ENCODE data around the gene FOXP1.

FOXP1 gene

DNA sequence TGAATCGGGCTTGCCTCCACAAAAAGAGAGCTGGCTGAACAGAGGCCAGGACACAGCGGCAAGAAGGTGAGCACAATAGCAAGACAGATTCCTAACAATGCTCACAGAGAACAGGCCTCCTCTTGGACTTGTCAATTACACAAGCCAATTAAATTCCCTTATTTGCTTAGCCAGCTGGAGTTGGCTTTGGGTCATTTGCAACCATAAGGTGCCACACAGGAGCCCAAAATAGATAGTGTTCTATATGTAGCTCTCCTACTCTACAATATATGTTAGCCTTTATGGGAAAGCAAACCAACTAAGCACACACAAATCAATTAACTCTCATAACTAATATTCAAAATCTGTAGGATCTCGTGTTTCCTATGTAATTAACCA is 335.6 kb downstream of the FOXP1 start:
- DNase-seq, result no peak

DNA sequence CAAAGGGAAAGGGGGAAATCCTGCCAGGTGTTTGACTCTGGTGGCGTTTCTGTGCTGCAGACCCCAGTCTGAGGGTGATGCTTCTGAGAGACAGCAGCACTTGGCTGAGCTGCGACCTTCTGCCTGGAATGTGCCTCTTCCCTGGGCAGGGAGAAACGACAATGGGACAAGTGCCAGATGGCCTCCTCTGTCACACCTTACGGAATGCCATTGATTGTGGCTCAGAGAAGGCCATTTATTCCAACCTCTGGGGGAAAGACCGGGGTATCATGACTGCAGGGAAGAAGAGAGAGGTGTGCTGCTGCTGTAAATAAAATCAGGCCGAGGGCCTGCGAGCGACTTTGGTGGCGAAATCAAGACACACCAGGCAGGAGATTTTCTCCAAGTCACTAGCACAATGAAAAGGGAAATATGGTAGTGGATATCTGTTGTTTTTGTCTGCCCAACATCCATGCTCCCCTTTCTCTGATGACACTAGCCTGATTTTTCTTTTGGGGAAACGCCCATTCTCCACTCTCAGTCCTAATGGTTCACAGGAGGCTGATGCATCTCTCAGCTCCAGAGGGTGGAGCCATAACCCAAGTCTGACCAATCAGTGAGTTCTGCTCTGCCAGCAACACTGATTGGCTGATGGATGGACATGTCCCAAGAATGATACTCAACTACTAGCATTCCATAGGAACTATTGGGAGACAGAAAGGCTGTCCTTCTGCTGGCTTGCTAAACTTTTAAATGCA is 336.1 kb downstream of the FOXP1 start:
- no peak for DNase-seq

DNA sequence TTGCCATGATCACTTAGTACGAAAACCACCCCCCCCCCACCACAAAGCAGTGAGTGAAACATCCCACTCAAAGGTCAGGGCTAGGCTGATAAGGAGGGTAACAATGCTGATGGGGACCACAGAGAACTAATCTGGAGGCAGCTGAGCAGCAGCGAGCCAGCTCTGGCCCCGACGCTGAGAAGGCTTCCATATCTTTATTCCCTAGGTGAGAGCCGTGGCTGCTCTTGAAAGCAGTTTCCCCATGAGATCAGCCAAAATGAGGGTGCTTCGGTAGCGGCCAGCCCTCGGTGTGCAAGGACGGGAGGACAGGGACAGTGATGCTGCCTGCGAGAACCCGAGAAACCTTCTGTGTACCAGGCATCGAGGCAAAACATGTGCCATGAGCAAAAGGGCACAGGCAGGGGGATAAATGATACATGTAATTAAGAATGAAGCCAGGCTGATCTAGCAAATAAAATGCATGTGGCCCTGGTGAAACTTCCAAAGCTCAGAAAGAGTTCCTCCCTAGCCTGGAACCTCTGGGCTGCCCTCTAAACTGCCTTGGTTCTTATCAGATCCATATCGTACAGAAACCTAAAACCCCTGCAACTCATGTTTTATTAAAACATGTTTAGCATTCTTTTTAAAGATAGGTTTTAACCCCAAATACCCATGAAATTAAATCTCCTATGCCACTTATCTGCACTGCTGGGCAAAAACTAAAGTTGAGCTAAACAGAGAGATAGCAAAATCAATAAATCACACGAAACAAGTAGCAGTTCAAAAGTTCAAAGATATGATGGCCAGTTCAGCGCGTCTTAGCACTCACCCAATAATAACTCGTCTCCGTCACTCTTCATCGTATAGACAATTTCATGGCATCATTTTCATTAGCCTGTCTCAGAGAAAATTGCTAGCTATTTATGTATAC is 337.3 kb downstream of the FOXP1 start:
- DNase-seq, result no peak

DNA sequence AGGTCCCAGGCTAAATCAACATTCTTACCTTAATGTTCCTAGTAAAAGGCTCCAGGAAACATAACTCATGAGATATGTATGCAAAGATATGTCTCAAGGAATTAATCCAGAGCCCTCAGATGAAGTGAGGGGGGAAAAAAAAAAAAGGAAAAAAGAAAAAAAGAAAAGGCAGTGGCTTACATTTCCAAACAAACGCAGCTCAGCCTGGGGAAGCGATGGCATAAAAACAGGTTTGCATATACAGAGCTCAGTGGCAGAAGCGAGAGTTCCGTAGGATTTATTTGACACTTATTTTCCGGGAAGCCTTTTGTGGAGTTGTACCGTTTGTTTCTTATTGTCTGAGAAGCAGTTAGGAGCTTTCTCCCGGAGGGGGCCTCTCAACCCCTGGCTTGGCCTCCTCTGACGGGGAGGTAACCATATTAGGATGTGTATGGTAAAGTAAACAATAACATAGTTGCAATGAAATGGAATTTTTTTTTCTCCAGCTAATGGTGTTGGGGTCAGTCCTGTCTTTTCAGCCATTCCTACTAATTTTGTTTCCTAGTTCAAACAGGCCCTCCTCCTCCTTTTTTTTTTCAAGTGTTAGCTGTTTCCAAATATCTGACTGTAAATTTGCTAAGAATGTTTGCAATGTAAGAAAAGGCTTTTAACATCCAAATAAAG is 338.6 kb downstream of the FOXP1 start:
- no peak for DNase-seq

DNA sequence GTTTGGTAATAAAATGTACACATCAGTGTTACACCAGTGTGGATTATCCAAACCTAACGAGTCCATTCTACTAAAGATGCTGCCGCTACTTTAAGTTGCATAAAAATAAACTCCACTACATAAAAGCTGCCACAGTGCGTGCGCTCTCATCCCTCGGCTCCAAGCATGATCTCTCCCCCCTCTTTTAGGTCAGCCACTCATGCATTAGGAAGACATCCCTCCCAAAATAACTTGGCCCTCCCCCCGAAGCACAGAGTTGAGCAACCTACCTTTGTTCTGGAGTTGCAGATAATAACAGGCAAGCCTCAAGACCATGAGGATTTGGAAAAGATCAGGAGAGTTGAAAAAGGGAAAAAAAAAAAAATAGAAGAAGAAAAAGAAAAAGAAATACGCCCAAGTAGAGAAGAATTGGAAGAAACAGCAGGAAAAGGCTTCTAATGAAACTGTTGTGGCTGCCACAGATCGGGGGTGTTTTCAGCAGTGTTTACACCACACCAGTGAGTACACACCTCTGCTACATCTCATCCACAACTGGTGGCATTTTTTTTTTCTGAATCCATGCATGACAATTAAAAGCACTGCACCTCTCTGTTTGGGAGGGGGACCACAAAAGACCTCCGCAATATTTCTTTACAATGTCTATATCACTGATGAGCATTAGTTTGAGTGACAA is 339.2 kb downstream of the FOXP1 start:
- no peak for DNase-seq

DNA sequence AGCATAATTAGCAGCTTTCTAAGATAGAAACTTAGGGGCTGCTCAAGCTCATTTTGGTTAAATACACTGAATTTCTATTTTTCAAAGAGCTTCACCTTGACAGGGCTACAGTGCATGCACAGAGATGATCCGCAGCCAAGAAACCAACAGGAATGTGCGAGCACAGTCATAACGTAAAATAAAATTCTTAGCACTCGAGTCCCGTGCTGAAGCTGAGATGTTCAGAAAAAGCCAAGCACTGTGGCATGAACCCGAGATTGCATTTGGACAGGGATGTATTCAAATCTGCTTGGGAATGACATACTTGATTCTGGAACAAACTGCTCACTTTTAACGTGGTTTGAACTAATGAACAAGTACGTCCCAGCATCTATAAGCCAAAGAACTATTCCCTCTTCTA is 340.3 kb downstream of the FOXP1 start:
- DNase-seq, result no peak

DNA sequence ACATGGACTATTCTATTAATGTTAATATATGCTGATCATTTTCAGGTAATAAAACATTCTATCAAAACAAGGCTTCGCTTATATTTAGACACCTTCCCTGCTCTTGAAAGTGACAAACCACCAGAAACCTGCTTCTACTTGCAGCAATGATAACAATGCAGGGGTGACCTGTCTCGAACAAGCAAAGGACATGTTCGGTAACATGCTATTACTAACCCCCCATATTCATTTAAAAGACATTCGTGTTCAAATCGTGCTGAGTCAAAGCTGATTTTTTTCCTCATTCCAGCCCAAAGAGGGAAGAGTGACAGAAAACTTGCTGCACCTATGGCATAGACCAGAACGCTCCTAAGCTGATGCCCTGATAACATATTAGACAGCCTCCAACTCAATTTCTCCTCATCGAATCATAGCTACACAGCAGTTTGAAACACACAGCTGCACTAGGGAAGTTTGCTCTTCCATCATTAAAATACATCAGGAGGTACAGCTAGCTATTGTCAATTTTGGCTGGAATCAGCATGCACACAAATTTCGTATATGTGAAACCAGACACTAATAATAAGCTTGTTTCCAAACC is 341.5 kb downstream of the FOXP1 start:
- no peak for DNase-seq

DNA sequence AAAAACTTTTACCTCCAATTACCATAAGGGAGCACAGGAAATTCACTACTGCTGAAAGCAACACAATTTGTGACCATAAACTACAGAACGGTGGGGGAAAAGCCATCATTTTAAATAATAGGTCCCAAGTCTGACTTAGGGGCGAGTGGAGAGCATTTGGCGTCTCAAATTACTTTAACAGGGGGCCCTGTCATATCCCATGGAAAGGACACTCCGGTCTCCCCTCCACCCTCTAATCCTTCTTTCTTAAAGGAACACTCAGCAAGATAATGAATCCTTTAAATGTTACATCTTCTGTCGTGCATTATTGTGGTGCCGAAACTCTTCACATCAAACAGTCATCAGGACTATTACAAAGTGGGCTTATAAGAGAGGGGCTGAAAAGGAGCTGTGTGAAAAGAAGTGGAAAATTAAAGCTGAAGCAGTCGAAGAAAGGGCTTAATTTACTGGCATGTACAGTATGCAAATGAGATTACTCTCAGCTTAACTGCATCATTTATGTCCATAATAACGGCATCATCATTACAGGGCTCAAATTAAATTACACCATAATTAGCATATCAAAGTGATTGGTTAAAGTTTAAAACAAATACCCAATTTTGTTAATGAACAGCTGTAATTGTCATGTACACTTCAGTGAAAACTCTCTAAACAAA is 342.2 kb downstream of the FOXP1 start:
- DNase-seq, result no peak

DNA sequence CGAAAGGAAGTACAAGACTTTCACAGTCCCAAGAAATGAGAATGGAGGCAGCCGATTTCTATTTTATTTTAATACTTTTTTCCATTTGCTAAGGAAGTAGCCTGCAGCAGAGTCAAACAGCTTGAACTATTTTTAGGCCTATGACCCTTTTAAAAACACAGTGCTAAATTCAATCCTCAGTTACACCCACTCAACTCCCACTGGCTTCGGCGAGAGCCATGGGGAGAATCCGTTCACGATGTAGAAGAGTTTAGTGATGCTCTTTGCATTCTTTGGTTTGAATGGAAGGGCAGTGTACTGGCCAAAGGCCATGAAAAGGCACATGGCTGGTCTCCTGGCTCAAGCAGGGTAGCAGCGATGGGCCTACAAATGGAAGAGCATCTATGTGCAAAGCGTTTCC is 343.5 kb downstream of the FOXP1 start:
- no peak for DNase-seq

DNA sequence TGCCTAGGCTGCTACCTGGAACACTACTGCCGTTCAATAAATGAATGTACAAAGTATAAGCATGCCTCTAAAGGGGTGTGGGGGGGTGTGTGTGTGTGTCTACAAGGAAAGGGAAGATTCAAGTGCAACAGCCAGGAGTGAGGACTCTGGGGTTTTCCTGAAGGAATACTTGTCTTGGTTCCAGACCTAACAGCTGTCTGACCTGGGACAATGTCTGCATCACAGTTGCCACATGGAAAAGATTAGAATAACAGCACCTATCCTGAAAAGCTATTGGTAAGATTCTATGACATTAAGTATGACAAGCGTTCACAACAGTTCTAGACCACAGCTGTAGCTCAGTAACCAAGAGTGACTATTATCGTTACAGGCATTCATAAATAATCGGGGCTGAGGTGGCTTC is 345.2 kb downstream of the FOXP1 start:
- no peak for DNase-seq

DNA sequence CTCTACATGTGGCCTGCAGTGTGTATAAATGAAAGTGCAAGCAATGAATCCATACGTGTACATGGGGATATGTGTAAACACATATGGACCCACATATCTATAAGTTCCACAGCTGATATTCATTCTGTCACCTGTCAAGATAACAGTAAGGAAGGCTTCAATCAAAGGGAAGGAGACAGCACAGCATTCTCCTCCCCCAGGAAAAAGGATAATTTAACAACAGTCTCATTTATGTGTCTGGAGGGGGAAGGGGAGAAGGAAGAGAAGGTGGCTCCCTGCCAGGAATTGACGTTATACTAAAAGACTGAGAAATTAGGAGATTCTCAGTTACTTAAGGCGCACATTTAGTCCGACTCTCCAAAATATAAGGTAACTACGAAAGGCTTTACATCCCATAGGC is 345.9 kb downstream of the FOXP1 start:
- DNase-seq, result no peak

DNA sequence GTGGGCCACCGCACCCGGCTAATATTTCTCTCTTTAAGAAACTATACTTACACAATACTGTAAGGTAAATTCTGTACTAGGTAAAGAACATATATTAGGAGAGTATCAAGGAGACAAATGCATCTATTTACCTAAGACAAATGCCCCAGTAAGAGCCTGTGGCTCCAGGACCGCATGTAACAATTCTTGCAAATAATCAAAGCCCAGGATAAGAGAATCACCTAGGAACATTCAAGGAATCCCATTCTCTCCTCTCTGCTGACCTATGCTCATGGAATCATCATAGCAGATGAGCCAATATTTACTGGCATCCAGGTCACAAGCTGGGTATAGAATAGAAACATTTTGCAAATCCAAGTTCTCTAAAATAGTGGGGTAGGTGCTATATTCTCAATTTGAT is 347.7 kb downstream of the FOXP1 start:
- DNase-seq, result no peak

DNA sequence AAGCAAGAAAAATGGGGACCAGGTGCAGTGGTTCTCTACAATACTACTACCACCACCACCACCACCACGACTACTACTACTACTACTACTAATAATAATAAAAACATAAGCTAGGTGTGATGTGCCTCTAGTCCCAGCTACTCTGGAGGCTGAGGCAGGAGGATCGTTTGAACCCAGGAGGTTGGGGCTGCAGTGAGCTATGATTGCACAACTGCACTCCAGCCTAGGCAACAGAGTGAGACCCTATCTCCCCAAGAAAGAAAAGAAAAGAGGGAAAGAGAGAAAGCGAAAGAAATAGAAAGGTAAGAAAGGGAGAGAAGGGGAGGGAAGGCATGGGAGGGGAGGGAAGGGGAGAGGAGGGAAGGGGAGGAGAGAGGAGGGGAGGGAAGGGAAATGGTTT is 350.6 kb downstream of the FOXP1 start:
- DNase-seq, result no peak

DNA sequence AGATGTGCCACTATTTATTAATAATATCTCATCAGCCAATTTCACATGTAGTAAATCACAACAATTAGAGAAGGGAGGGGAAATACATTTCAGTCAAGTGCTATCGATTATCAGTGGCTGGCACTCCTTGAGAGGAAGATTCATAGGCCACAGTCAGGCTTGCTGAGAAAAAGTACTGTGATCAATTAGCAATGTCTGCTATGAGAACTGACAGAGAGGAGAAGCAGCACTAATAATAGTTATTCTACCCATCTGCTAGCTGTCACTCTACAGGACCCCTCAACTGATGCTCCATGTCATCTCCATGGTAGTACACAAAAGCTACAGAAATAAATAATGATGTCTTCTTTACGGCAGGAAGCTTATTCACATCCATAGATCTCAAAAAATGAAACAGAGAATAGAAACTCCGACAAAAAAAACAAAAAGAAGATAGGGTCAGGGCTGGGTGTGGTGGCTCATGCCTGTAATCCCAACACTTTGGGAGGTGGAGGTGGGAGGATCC is 351.3 kb downstream of the FOXP1 start:
- no peak for DNase-seq

DNA sequence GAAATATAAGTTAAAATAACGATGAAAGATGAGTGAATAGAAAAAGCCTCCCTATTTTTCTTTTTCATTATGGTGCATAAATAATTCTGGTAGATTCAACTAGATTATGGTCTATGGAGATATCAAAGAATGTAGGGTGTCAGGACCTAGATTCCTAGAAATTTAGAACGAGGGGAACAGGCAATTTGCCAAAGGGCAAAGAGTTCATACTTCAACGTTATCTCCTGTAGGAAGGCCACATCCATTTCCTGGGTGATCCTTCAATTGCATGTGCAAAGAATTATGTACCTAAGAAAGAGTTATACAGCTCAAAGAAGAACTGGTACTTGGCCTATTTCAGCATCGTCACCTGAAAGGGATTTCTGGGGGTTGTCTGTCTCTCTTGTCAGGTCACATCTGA is 351.8 kb downstream of the FOXP1 start:
- no peak for DNase-seq

DNA sequence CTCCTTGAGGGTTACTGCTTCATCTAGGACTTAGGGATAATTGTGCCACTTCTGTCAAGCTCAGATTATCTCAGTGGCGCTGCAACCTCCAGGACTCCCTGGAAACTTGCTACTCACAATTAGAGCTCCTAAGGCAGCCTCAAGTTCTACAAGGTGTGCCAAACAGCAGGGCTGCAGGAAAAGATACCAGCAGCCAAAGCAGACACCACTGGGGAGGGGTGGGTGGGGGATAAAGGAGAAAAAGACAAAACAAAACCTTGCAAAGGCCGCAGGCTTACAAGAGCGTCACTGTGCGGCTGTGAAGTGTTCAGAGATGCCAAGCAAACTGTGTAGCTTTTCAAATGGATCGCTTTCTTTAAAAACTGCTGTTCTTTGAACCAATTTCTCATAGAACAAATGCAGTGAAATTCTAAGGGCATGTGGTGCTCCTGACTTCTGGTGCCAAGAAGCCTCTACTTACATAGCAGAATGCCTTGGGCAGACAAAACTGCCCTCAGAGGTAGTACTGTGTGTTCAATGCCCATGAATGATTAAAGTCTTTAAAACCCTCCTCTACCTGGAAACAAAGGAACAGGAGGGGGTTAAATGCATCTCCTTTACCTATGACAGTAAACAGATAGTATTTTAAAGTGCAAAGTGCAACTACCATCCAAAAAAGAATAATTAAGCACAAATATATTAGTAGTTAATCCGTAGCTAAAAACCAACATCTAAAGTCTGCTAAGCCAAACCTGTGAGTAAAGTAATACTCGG is 353.4 kb downstream of the FOXP1 start:
- no peak for DNase-seq

DNA sequence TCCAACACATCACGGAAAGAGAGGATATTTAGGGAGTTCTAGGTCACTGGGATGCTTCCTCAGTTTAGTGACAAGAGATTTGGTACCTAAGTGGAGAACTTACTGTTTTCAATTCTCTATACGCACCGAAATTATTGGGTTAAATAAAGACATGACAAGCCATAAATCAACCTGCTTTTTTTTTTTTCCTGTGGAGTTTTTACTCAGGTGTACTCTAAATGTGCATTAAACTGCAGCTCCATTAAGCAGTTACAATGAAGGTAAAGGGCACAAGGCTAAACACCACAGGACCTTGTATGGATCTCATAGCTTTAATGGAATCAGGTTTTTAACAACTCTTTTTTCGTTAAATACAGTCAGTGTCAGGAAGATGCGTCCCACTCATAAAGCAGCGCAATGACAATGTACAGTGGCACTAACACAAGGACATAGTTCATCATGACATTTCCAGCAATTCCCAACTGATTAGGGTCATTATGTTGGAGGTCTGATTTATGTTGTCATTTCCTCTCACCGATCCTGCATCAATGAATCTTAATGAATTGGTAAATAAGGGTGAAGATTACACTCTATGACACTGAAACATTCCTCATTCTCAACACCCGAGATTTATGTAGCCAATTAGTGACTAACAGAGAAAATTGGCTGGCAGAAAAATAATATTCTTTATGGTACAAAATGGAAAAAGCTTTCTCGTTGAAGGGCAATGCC is 355.2 kb downstream of the FOXP1 start:
- DNase-seq, result no peak

DNA sequence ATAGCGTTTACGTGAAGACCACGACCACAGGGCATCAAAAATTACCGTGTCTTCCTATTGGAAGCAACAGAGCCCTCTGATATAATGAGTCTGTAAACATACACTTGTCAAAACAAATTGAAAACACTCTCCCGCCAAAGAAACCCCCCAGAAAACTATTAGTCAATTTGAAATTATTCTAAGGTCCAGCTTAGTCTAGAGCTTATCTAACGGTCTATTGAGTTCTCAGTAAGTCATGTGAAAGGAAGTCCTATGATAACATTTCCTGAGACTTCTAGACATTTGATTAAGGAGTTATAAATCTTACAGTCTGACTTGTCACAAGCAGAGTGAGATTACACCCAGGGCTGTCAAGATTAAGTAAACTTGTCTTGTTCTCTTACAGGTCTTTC is 356.3 kb downstream of the FOXP1 start:
- no peak for DNase-seq

DNA sequence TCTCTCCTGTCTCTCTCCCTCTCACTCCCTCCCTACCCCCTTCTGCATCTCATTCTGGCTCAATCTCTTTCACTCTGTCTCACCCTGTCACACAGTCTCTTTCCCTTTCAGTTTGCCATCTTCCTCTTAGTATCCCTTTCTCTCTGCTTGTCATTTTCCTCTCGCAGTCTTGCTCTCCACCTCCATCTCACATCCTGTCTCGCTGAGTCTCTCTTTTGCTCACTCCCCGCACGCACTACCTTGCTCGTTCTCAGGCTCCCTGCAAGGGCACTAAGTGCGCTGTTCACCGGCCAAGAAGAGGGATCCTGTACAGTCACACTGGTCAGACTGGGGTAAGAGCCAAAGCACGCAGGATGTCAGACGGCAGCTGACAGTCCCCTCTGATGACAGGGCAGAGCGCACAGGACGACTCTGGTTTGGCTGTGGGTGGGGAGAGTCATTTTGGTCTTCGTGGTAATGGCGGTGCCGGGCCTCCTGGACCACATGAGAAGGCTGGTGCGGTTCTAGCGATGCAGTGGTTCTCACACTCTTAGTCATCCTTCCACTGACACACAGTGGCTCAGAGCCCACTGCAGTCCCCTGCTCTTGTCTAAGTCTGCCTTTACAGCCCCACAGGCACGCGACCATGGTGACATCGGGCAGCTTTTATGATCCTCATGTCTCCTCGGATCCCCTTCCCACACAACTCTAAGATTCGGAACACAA is 356.8 kb downstream of the FOXP1 start:
- no peak for DNase-seq

DNA sequence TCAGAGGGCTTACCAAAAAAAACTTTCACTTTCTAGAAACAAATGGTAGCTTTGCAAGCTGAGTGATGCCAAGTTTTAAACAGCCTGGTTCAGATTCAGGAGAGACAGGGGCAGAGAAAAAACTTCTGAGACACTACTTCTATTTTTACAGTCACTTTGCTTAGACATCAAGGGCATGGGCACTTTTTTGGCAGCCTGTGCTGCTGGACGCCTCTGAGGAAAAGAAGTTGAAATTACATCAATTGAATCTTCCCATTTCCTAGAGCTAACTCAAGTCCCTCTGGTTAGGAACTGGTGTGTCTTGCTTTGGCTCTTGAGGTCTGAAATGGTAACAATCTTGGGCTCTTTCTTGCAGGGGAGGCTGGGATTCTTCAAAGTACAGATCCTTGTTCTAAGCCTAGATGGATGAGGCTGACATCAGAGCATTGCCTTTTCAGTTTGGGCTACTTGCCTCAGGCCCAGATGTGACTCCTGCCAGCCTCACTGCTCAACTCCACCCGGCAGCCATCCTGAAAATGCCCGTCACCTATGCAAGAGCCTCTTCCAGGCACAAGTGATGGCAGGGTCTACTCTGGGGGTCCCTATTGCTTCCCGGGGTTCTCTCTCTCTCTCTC is 357.5 kb downstream of the FOXP1 start:
- DNase-seq, result no peak
